Heart right ventricle (tissue), 16 donors: ENCODE data around the gene ABLIM2. TPM values are rescaled to one million over a fixed set of nuclear protein-coding genes. Genes with fewer than 3 reads are reported as not detected.
A peak's percentile ranks its signal among the peaks of the same experiment; 100 is the strongest.

Source experiments
- ATAC-seq, 8 donors: fragments of 200-7000 bp; cut with Tn5 transposase; one replicate each; pipeline ENCODE4 v1.9.1; 2020; ENCODE audit warnings: mild to moderate bottlenecking in 8 of 8, moderate library complexity in 8 of 8, moderate number of reproducible peaks in 1 of 8
- DNase-seq, 2 donors: peaks; one replicate each; pipeline ENCODE4 v3.0.0-alpha.2; 2020
- H3K27ac ChIP-seq, 10 donors: fragments of 200-600 bp; sonication (generic) in 2 of 10; one replicate each; pipeline versions ENCODE4 v1.5.0 to v1.8.0; 2020 to 2022; ENCODE audit warnings: mild to moderate bottlenecking in 3 of 10
- H3K27me3 ChIP-seq, 7 donors: fragments of 200-600 bp; one replicate each; pipeline ENCODE4 v1.8.0; 2021 to 2022; ENCODE audit warnings: mild to moderate bottlenecking in 2 of 7
- H3K36me3 ChIP-seq, 9 donors: fragments of 200-600 bp; sonication (generic) in 1 of 9; one replicate each; pipeline versions ENCODE4 v1.5.0 to v1.8.0; 2020 to 2022; ENCODE audit warnings: mild to moderate bottlenecking in 2 of 9
- H3K4me1 ChIP-seq, 9 donors: fragments of 200-600 bp; sonication (generic) in 1 of 9; one replicate each; pipeline versions ENCODE4 v1.5.0 to v1.8.0; 2020 to 2022; ENCODE audit warnings: mild to moderate bottlenecking in 4 of 9
- H3K4me3 ChIP-seq, 10 donors: fragments of 200-600 bp; sonication (generic) in 2 of 10; one replicate each; pipeline versions ENCODE4 v1.5.0 to v1.8.0; 2020 to 2022; ENCODE audit warnings: mild to moderate bottlenecking in 7 of 10, moderate library complexity in 2 of 10
- H3K9me3 ChIP-seq, 11 donors: fragments of 200-600 bp in 10 of 11; sonication (generic) in 2 of 11; one replicate each; pipeline versions ENCODE4 v1.5.0 to v1.8.0; 2013 to 2022; ENCODE audit warnings: mild to moderate bottlenecking in 2 of 11, control low read depth in 1 of 11, moderate library complexity in 1 of 11
- CTCF ChIP-seq, 9 donors: fragments of 200-600 bp; sonication (generic) in 2 of 9; IDR thresholded peaks; one replicate each; pipeline versions ENCODE4 v1.5.0 to v1.8.0; 2021 to 2022; ENCODE audit warnings: antibody characterized with exemption in 9 of 9, mild to moderate bottlenecking in 5 of 9, moderate library complexity in 1 of 9
- WGBS, 2 donors: extraction: QIAGEN DNeasy Blood & Tissue Kit; methylation state at CpG; one replicate each; pipeline ENCODE4 v1.1.7; 2013; ENCODE audit warnings: inconsistent platforms in 1 of 2; 5-methylcytosine and 5-hydroxymethylcytosine counted together
- intact Hi-C, 10 donors: fragments of 100-400 bp; cut with DNase I; formaldehyde crosslinking; loops; one replicate each; pipeline versions ENCODE4 v1.11.1 to v1.14.2; 2022
- polyA plus RNA-seq, 2 donors: library from polyadenylated mRNA; stranded (reverse); fragments of 200-250 nt; gene quantifications; one replicate each; pipeline ENCODE4 v1.2.3, GENCODE V29; 2013
- total RNA-seq, 10 donors: library from RNA; stranded (reverse); fragmentation: NEBNext Ultra II Directional in 3 of 10; extraction: Animal tissue kit (Norgen Biotek cat#: 25700) in 3 of 10; gene quantifications; one replicate each; pipeline versions ENCODE4 v1.2.1 to v1.2.4, GENCODE V29; 2021 to 2023
- donor health status: Arrhythmogenic right ventricular cardiomyopathy.
- donor health status: ischemic (EF 13 %, LVEDD 7.1; RV severe dilation, severe dysfunction).
- donor health status: healthy with polysubstance abuse.
- donor health status: DM: no; HTN: yes; CAD: no.
- donor health status: DM: no; HTN: no; CAD: no.
- donor health status: ischemic (EF 25% LVEDD 6.9; RV normal size, moderate dysfunction).
- donor health status: ischemic (EF 25% LVEDD 5.7; RV mildly dilated, moderate dysfunction).
- donor health status: healthy.
- donor health status: DM: yes; HTN: yes; CAD: no.
- donor health status: Ischemic cardiomyopathy.
- donor health status: ischemic (EF 35%, LVEDD 5.7; RV mildly dilated, moderate dysfunction).
- donor health status: nonischemic (EF 11% LVEDD 7.7; RV severe dilation, severe dysfunction).
- donor health status: DM: yes; HTN: yes; CAD: no.
- donor health status: PGD.
- donor health status: ischemic (EF 29% LVEDD 5.4; RV normal size, mild dysfunction).
- donor health status: nonischemic (EF 23%, LVEDD 6.1; RV moderate dilation, normal function).

Gene ABLIM2
- total and polyA plus RNA-seq, 12 donors = 7.2 to 27.8 (median 17.6) TPM

- 85 to 87% methylated on average over 8 of the region's 8 CpGs for WGBS, 2 donors
- Histone ChIP-seq H3K4me1 (no peaks in the 10 kb centered on the region), H3K27ac (no peak overlapping the region), H3K36me3 (no peaks in the 10 kb centered on the region), H3K9me3 (peaks cover 0 to 30% (median 10%) of the 10 kb centered on the region in 11 donors), H3K27me3 (no peaks in the 10 kb centered on the region), H3K4me3 (no peak overlapping the region)
- intact Hi-C loops = no loop called here
- DNase-seq (no peak), ATAC-seq (no peak)
- TF ChIP-seq CTCF (IDR thresholded peaks at IDR 0.05) = no peak
Observed at GRCh38 chr4:8061573-8061972, 97.0 kb downstream of the ABLIM2 start.

GRCh38 chr4:8061145-8061544 lies 97.5 kb downstream of the ABLIM2 start:
- DNase-seq (no peak), ATAC-seq (no peak)
- WGBS, 2 donors = 65 to 67% methylated on average over 7 of the region's 7 CpGs
- Histone ChIP-seq H3K36me3 (no peaks in the 10 kb centered on the region), H3K9me3 (peaks cover 0 to 30% (median 10%) of the 10 kb centered on the region in 11 donors), H3K4me1 (no peaks in the 10 kb centered on the region), H3K27me3 (no peaks in the 10 kb centered on the region), H3K27ac (no peak overlapping the region), H3K4me3 (no peak overlapping the region)
- intact Hi-C loops = no loop called here
- TF ChIP-seq CTCF (IDR thresholded peaks at IDR 0.05) = no peak

GRCh38 chr4:8060632-8061031 lies 98.0 kb downstream of the ABLIM2 start:
- Histone ChIP-seq H3K4me1 (no peaks in the 10 kb centered on the region), H3K27me3 (no peaks in the 10 kb centered on the region), H3K9me3 (peaks cover 0 to 30% (median 10%) of the 10 kb centered on the region in 11 donors), H3K36me3 (no peaks in the 10 kb centered on the region), H3K4me3 (no peak overlapping the region), H3K27ac (no peak overlapping the region)
- ATAC-seq (no peak), DNase-seq (no peak)
- 86 to 89% methylated on average over 18 of the region's 18 CpGs for WGBS, 2 donors
- intact Hi-C loops = no loop called here
- no peak for TF ChIP-seq CTCF (IDR thresholded peaks at IDR 0.05)

- Histone ChIP-seq H3K27me3 (no peaks in the 10 kb centered on the region), H3K4me1 (no peaks in the 10 kb centered on the region), H3K9me3 (peaks cover 0 to 16% (median 0%) of the 10 kb centered on the region in 11 donors), H3K27ac (no peak overlapping the region), H3K36me3 (no peaks in the 10 kb centered on the region), H3K4me3 (no peak overlapping the region)
- no peak for DNase-seq
- WGBS, 2 donors = 91 to 96% methylated on average over 18 of the region's 18 CpGs
- intact Hi-C loops = loop anchor here in 1 of 10 donors (10.0 kb wide), 1 partner anchor 67 kb away; no protein-coding TSS in a partner anchor
- no peak for TF ChIP-seq CTCF (IDR thresholded peaks at IDR 0.05)
- ATAC-seq = peak in 1 of 8 donors; percentile 45
Observed at GRCh38 chr4:8058031-8058479, 100.6 kb downstream of the ABLIM2 start.
